Keratinocyte (primary cell): Measurements from ENCODE around the gene MUC5B. TPM values are rescaled to one million over a fixed set of nuclear protein-coding genes. Genes with fewer than 3 reads are reported as not detected.

Experiments used
- DNase-seq: peaks from one replicate; pipeline ENCODE4 v3.0.0-alpha.2; 2011; ENCODE audit warnings: low read depth, missing footprints, low spot score
- FAIRE-seq: peaks from 2 replicates; lab custom pipeline; 2011; peaks lifted over from hg19 to GRCh38; lab: Jason Lieb, UNC
- H2AFZ ChIP-seq: 2 replicates; pipeline ENCODE4 v1.6.0; 2012; ENCODE audit warnings: low read length, control low read depth, inconsistent platforms; ENCODE audit not compliant: control insufficient read depth
- H3K27ac ChIP-seq: 2 replicates; pipeline ENCODE4 v1.5.1; 2011; ENCODE audit warnings: low read length; ENCODE audit not compliant: control insufficient read depth, insufficient read depth
- H3K27me3 ChIP-seq: 3 replicates; pipeline ENCODE4 v1.6.0; 2011; ENCODE audit warnings: low read length; ENCODE audit not compliant: control insufficient read depth, insufficient read depth; ENCODE audit errors: extremely low read depth
- H3K36me3 ChIP-seq, 2 experiments: 2 replicates in 1 of 2; 3 replicates in 1 of 2; pipeline ENCODE4 v1.5.1; 2011; ENCODE audit warnings: low read length in 2 of 2, mild to moderate bottlenecking in 1 of 2; ENCODE audit not compliant: control insufficient read depth in 2 of 2, insufficient read depth in 2 of 2; ENCODE audit errors: extremely low read depth in 1 of 2
- H3K4me1 ChIP-seq: 3 replicates; pipeline ENCODE4 v1.5.1; 2011; ENCODE audit warnings: low read length; ENCODE audit not compliant: control insufficient read depth, insufficient read depth; ENCODE audit errors: extremely low read depth
- H3K4me2 ChIP-seq: 3 replicates; pipeline ENCODE4 v1.6.0; 2011; ENCODE audit warnings: low read depth, low read length; ENCODE audit not compliant: control insufficient read depth, insufficient read depth; ENCODE audit errors: extremely low read depth
- H3K4me3 ChIP-seq, 3 experiments: fragments of 200-600 bp in 1 of 3; sonication (generic) in 1 of 3; 2 replicates in 2 of 3; 3 replicates in 1 of 3; pipeline ENCODE4 v1.5.1; 2011 to 2016; ENCODE audit warnings: low read length in 3 of 3, mild to moderate bottlenecking in 3 of 3, control low read depth in 2 of 3, inconsistent platforms in 1 of 3, low read depth in 1 of 3, mixed read lengths in 1 of 3, mixed run types in 1 of 3, moderate library complexity in 1 of 3; ENCODE audit not compliant: control insufficient read depth in 2 of 3, insufficient read depth in 2 of 3; ENCODE audit errors: extremely low read depth in 1 of 3
- H3K79me2 ChIP-seq: 2 replicates; pipeline ENCODE4 v1.6.0; 2012; ENCODE audit warnings: low read length; ENCODE audit not compliant: control insufficient read depth, insufficient read depth
- H3K9ac ChIP-seq: 3 replicates; pipeline ENCODE4 v1.6.0; 2011; ENCODE audit warnings: low read length; ENCODE audit not compliant: control insufficient read depth, insufficient read depth; ENCODE audit errors: extremely low read depth
- H3K9me1 ChIP-seq: 3 replicates; pipeline ENCODE4 v1.6.0; 2011; ENCODE audit warnings: low read length; ENCODE audit not compliant: control insufficient read depth, insufficient read depth; ENCODE audit errors: extremely low read depth
- H3K9me3 ChIP-seq: 2 replicates; pipeline ENCODE4 v1.5.1; 2012; ENCODE audit warnings: low read depth, low read length; ENCODE audit not compliant: control insufficient read depth
- H4K20me1 ChIP-seq: 3 replicates; pipeline ENCODE4 v1.6.0; 2011; ENCODE audit warnings: low read length; ENCODE audit not compliant: control insufficient read depth, insufficient read depth; ENCODE audit errors: extremely low read depth
- CTCF ChIP-seq, 3 experiments: IDR thresholded peaks in 1 of 3; conservative IDR thresholded peaks in 1 of 3; optimal IDR thresholded peaks in 1 of 3; 2 replicates in 2 of 3; 3 replicates in 1 of 3; pipeline versions ENCODE3 to v1.5.1; 2011; ENCODE audit warnings: low read length in 3 of 3, mild to moderate bottlenecking in 3 of 3, moderate library complexity in 2 of 3, control low read depth in 1 of 3, inconsistent platforms in 1 of 3; ENCODE audit not compliant: insufficient read depth in 2 of 3; ENCODE audit errors: extremely low read depth in 1 of 3
- EZH2 ChIP-seq: IDR thresholded peaks from one replicate; pipeline ENCODE4 v1.6.1; 2012; ENCODE audit warnings: inconsistent platforms, mild to moderate bottlenecking, low read length, moderate library complexity
- dilution Hi-C: fragments of 300-500 bp; cut with MboI; formaldehyde crosslinking; loops from one replicate; pipeline ENCODE4 v1.7.0; 2020; ENCODE audit warnings: low sequenced_read_pairs; ENCODE audit not compliant: extremely low pct_ligation_motif_present
- polyA plus RNA-seq, 5 experiments: library from polyadenylated mRNA; depleted of rRNA in 3 of 5; stranded (reverse) in 3 of 5; stranded (forward) in 1 of 5; unstranded in 1 of 5; fragments of >200 nt; gene quantifications; 1 replicate in 1 of 5; 2 replicates in 3 of 5; 3 replicates in 1 of 5; pipeline versions ENCODE4 v1.2.1 to v1.2.3, GENCODE V29; 2011 to 2012; ENCODE audit warnings: missing spikeins in 2 of 5, low read depth in 1 of 5, low replicate concordance in 1 of 5

MUC5B gene
- polyA plus RNA-seq, 1 donor (not counting 4 experiments of a cell fraction or from before 2014, with no cell fraction given) = not detected

DNA sequence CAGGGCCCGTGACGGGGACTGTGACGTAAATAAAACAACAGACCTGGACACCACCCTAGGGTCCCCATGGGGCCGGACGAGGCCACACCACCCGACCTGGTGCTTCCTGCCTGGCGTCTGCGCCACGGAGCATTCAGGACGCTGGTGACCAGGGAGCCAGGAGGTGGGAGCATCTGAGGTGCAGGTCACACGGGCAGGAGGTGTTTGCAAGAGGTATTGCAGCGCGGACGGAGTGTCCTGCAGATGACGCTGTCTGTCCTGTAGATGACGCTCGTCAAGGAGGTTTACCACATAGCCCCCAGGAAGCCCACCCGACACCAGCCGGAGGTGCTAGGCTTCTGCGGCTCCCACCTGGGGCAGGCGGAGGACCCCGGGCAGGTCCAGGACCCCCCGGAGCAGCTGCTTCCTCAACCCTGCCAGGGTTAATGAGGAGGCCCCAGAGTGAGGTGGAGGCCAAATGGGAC lies 986 bp upstream of the MUC5B start:
- Histone ChIP-seq H3K4me3 (no peak overlapping the region), H4K20me1 (no peaks in the 10 kb centered on the region), H3K27ac (no peak overlapping the region), H3K27me3 (no peaks in the 10 kb centered on the region), H3K9me3 (no peaks in the 10 kb centered on the region), H3K36me3 (no peaks in the 10 kb centered on the region), H3K4me2 (no peak overlapping the region), H3K9ac (no peak overlapping the region), H3K4me1 (no peaks in the 10 kb centered on the region), H2AFZ (no peak overlapping the region), H3K9me1 (no peaks in the 10 kb centered on the region), H3K79me2 (no peaks in the 10 kb centered on the region)
- DNase-seq (no peak), FAIRE-seq (no peak)
- dilution Hi-C loops = no loop called here
- no peak for TF ChIP-seq EZH2
- TF ChIP-seq CTCF (optimal IDR thresholded peaks at IDR 0.05 in 1 of 3, IDR thresholded peaks at IDR 0.05 in 1 of 3, conservative IDR thresholded peaks at IDR 0.05 in 1 of 3; ENCODE audit: extremely low read depth in 1 of 3, insufficient read depth in 2 of 3, low read length in 3 of 3) = no peak

GRCh38 chr11:1223346-1224110 lies 662 bp downstream of the MUC5B start:
- Histone ChIP-seq H3K36me3 (no peaks in the 10 kb centered on the region), H3K9me3 (no peaks in the 10 kb centered on the region), H3K4me2 (no peak overlapping the region), H3K27ac (no peak overlapping the region), H3K79me2 (no peaks in the 10 kb centered on the region), H3K27me3 (no peaks in the 10 kb centered on the region), H3K4me1 (no peaks in the 10 kb centered on the region), H4K20me1 (no peaks in the 10 kb centered on the region), H3K4me3 (no peak overlapping the region), H3K9me1 (no peaks in the 10 kb centered on the region), H2AFZ (no peak overlapping the region), H3K9ac (no peak overlapping the region)
- no peak for FAIRE-seq
- dilution Hi-C loops = no loop called here
- no peak for TF ChIP-seq CTCF (optimal IDR thresholded peaks at IDR 0.05 in 1 of 3, IDR thresholded peaks at IDR 0.05 in 1 of 3, conservative IDR thresholded peaks at IDR 0.05 in 1 of 3; ENCODE audit: extremely low read depth in 1 of 3, insufficient read depth in 2 of 3, low read length in 3 of 3)
- TF ChIP-seq EZH2 = no peak
- no peak for DNase-seq
